HL-60/S4 treated with retinoic acid at 250 ng/mL for 4 days and 3 days (cell line): ENCODE measurements around the gene CEBPZOS.
"Not testable (repeated sequence)": the region's sequence is repeated elsewhere in the genome, so short reads cannot be mapped to it uniquely, and the experiment has no call there.

Experiments used
- in situ Hi-C: fragments of 300-500 bp; cut with MboI; formaldehyde crosslinking; loops from 2 replicates; pipeline ENCODE4 v1.7.0; 2022; ENCODE audit warnings: low sequenced_read_pairs

CEBPZOS gene

GRCh38 chr2:37190290-37190689 is 6.0 kb upstream of the CEBPZOS start:
- in situ Hi-C loops: no loop called here

GRCh38 chr2:37191253-37191652 is 5.0 kb upstream of the CEBPZOS start:
- in situ Hi-C loops: no loop called here

GRCh38 chr2:37191747-37192146 is 4.5 kb upstream of the CEBPZOS start:
- in situ Hi-C loops: no loop called here

- in situ Hi-C loops: no loop called here
Observed at GRCh38 chr2:37192551-37192950, 3.7 kb upstream of the CEBPZOS start.

- in situ Hi-C loops: not testable (repeated sequence)
Observed at GRCh38 chr2:37195862-37196319, 405 bp upstream of the CEBPZOS start.

- in situ Hi-C loops: no loop called here
Observed at GRCh38 chr2:37198681-37199065, 2.4 kb downstream of the CEBPZOS start.

- in situ Hi-C loops: no loop called here
Observed at GRCh38 chr2:37201208-37201607, 4.9 kb downstream of the CEBPZOS start.

GRCh38 chr2:37201766-37202165 is 5.5 kb downstream of the CEBPZOS start:
- in situ Hi-C loops: no loop called here

GRCh38 chr2:37203708-37204107 is 7.4 kb downstream of the CEBPZOS start:
- in situ Hi-C loops: no loop called here

- in situ Hi-C loops: not testable (repeated sequence)
Observed at GRCh38 chr2:37205071-37205661, 8.9 kb downstream of the CEBPZOS start.

- in situ Hi-C loops: no loop called here
Observed at GRCh38 chr2:37205689-37206341, 9.5 kb downstream of the CEBPZOS start.

GRCh38 chr2:37206760-37207159 is 10.5 kb downstream of the CEBPZOS start:
- in situ Hi-C loops: not testable (repeated sequence)

GRCh38 chr2:37211212-37211611 is 14.9 kb downstream of the CEBPZOS start:
- in situ Hi-C loops: no loop called here

- in situ Hi-C loops: no loop called here
Observed at GRCh38 chr2:37211939-37212338, 15.6 kb downstream of the CEBPZOS start.

GRCh38 chr2:37215250-37215649 is 19.0 kb downstream of the CEBPZOS start:
- in situ Hi-C loops: no loop called here

GRCh38 chr2:37219046-37219445 is 22.8 kb downstream of the CEBPZOS start:
- in situ Hi-C loops: no loop called here

GRCh38 chr2:37223131-37223530 is 26.8 kb downstream of the CEBPZOS start:
- in situ Hi-C loops: no loop called here

GRCh38 chr2:37224063-37224462 is 27.8 kb downstream of the CEBPZOS start:
- in situ Hi-C loops: no loop called here

GRCh38 chr2:37225129-37225528 is 28.8 kb downstream of the CEBPZOS start:
- in situ Hi-C loops: not testable (repeated sequence)

- in situ Hi-C loops: no loop called here
Observed at GRCh38 chr2:37226863-37227262, 30.6 kb downstream of the CEBPZOS start.

GRCh38 chr2:37228788-37229187 is 32.5 kb downstream of the CEBPZOS start:
- in situ Hi-C loops: no loop called here

- in situ Hi-C loops: no loop called here
Observed at GRCh38 chr2:37230581-37230980, 34.3 kb downstream of the CEBPZOS start.
